ENCODE measurements around the gene ATP12A.

ATP12A gene

GRCh38 chr13:24663586-24663985 lies 16.6 kb upstream of the ATP12A start:
- DNase-seq, result no peak

- no peak for DNase-seq
These were observed 15.3 kb upstream of the ATP12A start for GRCh38 chr13:24664726-24665409.

- no peak for DNase-seq
These were observed 11.7 kb upstream of the ATP12A start for GRCh38 chr13:24668511-24668910.

GRCh38 chr13:24668955-24669582 lies 11.1 kb upstream of the ATP12A start:
- DNase-seq, result no peak

- DNase-seq, result no peak
These were observed 10.0 kb upstream of the ATP12A start for GRCh38 chr13:24670174-24670573.

GRCh38 chr13:24670961-24671381 lies 9.2 kb upstream of the ATP12A start:
- no peak for DNase-seq

GRCh38 chr13:24671386-24672113 lies 8.7 kb upstream of the ATP12A start:
- DNase-seq, result no peak

GRCh38 chr13:24672141-24673132 lies 7.8 kb upstream of the ATP12A start:
- DNase-seq, result no peak

- no peak for DNase-seq
These were observed 4.2 kb upstream of the ATP12A start for GRCh38 chr13:24675806-24676570.

GRCh38 chr13:24678151-24678550 lies 2.1 kb upstream of the ATP12A start:
- DNase-seq, result no peak

- DNase-seq, result no peak
These were observed 522 bp upstream of the ATP12A start for GRCh38 chr13:24679686-24680085.

GRCh38 chr13:24680921-24681604 lies 855 bp downstream of the ATP12A start:
- no peak for DNase-seq

- DNase-seq, result no peak
These were observed 1.7 kb downstream of the ATP12A start for GRCh38 chr13:24681930-24682329.

- no peak for DNase-seq
These were observed 2.1 kb downstream of the ATP12A start for GRCh38 chr13:24682353-24682752.

- no peak for DNase-seq
These were observed 3.1 kb downstream of the ATP12A start for GRCh38 chr13:24683351-24683750.

GRCh38 chr13:24683838-24684599 lies 3.8 kb downstream of the ATP12A start:
- no peak for DNase-seq

GRCh38 chr13:24684600-24684998 lies 4.4 kb downstream of the ATP12A start:
- DNase-seq, result no peak

- no peak for DNase-seq
These were observed 5.1 kb downstream of the ATP12A start for GRCh38 chr13:24685314-24685713.

- DNase-seq, result no peak
These were observed 7.4 kb downstream of the ATP12A start for GRCh38 chr13:24687611-24688010.

GRCh38 chr13:24688111-24688510 lies 7.9 kb downstream of the ATP12A start:
- no peak for DNase-seq

- DNase-seq, result no peak
These were observed 8.7 kb downstream of the ATP12A start for GRCh38 chr13:24688950-24689349.
